H9 (cell line): ENCODE data around the gene NCAN. TPM values are rescaled to one million over a fixed set of nuclear protein-coding genes. Genes with fewer than 3 reads are reported as not detected.
A peak's percentile ranks its signal among the peaks of the same experiment; 100 is the strongest.

Experiments used
- DNase-seq: peaks from one replicate; pipeline ENCODE4 v3.0.0-alpha.2; 2017
- H2AFZ ChIP-seq: one replicate; pipeline ENCODE4 v1.6.1; 2013; ENCODE audit warnings: mild to moderate bottlenecking, low read length, control low read depth, moderate library complexity
- H2AK5ac ChIP-seq: 2 replicates; pipeline ENCODE4 v1.6.1; 2013; ENCODE audit warnings: low read length, control low read depth, mixed read lengths; ENCODE audit not compliant: insufficient read length
- H2BK120ac ChIP-seq: one replicate; pipeline ENCODE4 v1.6.1; 2013; ENCODE audit warnings: low read depth, mild to moderate bottlenecking, low read length, control low read depth, inconsistent platforms; ENCODE audit not compliant: poor library complexity, severe bottlenecking
- H2BK12ac ChIP-seq: 2 replicates; pipeline ENCODE4 v1.6.1; 2013; ENCODE audit warnings: low read length, control low read depth, mixed read lengths, low read depth; ENCODE audit not compliant: insufficient read length
- H2BK15ac ChIP-seq: 2 replicates; pipeline ENCODE4 v1.6.1; 2013; ENCODE audit warnings: low read depth, low read length, control low read depth
- H2BK20ac ChIP-seq: one replicate; pipeline ENCODE4 v1.6.1; 2013; ENCODE audit warnings: low read depth, mild to moderate bottlenecking, low read length, control low read depth, inconsistent platforms; ENCODE audit not compliant: poor library complexity, severe bottlenecking
- H2BK5ac ChIP-seq: 2 replicates; pipeline ENCODE4 v1.6.1; 2013; ENCODE audit warnings: low read length, control low read depth, mixed read lengths; ENCODE audit not compliant: insufficient read length
- H3K14ac ChIP-seq: 2 replicates; pipeline ENCODE4 v1.6.1; 2013; ENCODE audit warnings: low read length, control low read depth; ENCODE audit not compliant: insufficient read depth
- H3K18ac ChIP-seq: 2 replicates; pipeline ENCODE4 v1.6.1; 2013; ENCODE audit warnings: low read depth, mild to moderate bottlenecking, mixed read lengths, low read length, control low read depth; ENCODE audit not compliant: insufficient read length
- H3K23ac ChIP-seq: 2 replicates; pipeline ENCODE4 v1.6.1; 2013; ENCODE audit warnings: low read length, control low read depth, mixed read lengths, low read depth; ENCODE audit not compliant: insufficient read length
- H3K23me2 ChIP-seq: 2 replicates; pipeline ENCODE4 v1.6.1; 2013; ENCODE audit warnings: low read depth, mild to moderate bottlenecking, mixed read lengths, low read length, control low read depth; ENCODE audit not compliant: insufficient read length, poor library complexity, severe bottlenecking
- H3K27ac ChIP-seq: 2 replicates; pipeline ENCODE4 v1.5.1; 2013; ENCODE audit warnings: low read length, control low read depth, mixed read lengths, low read depth; ENCODE audit not compliant: insufficient read length
- H3K27me3 ChIP-seq: 2 replicates; pipeline ENCODE4 v1.6.1; 2013; ENCODE audit warnings: low read length, control low read depth, inconsistent platforms; ENCODE audit not compliant: insufficient read depth
- H3K4ac ChIP-seq: 2 replicates; pipeline ENCODE4 v1.6.1; 2013; ENCODE audit warnings: low read depth, mild to moderate bottlenecking, control low read depth, inconsistent platforms, low read length, moderate library complexity
- H3K4me1 ChIP-seq: 2 replicates; pipeline ENCODE4 v1.6.1; 2013; ENCODE audit warnings: low read length, control low read depth, inconsistent platforms; ENCODE audit not compliant: insufficient read depth
- H3K4me2 ChIP-seq: 2 replicates; pipeline ENCODE4 v1.6.1; 2013; ENCODE audit warnings: low read length, control low read depth, mixed read lengths; ENCODE audit not compliant: insufficient read length, insufficient read depth
- H3K56ac ChIP-seq: 2 replicates; pipeline ENCODE4 v1.6.1; 2013; ENCODE audit warnings: low read depth, mild to moderate bottlenecking, mixed read lengths, low read length, control low read depth; ENCODE audit not compliant: insufficient read length
- H3K79me1 ChIP-seq: 2 replicates; pipeline ENCODE4 v1.6.1; 2013; ENCODE audit warnings: low read depth, mild to moderate bottlenecking, moderate library complexity, low read length, control low read depth, inconsistent platforms; ENCODE audit not compliant: insufficient read depth, poor library complexity, severe bottlenecking
- H3K79me2 ChIP-seq: 2 replicates; pipeline ENCODE4 v1.6.1; 2013; ENCODE audit warnings: low read length, control low read depth, inconsistent platforms; ENCODE audit not compliant: insufficient read depth
- H3K9ac ChIP-seq: 2 replicates; pipeline ENCODE4 v1.6.1; 2013; ENCODE audit warnings: low read length, control low read depth, mixed read lengths; ENCODE audit not compliant: insufficient read length; ENCODE audit errors: extremely low read depth
- H3K9me3 ChIP-seq: one replicate; pipeline ENCODE4 v1.6.1; 2013; ENCODE audit warnings: low read depth, low read length, inconsistent platforms; ENCODE audit not compliant: control insufficient read depth
- H3T11ph ChIP-seq: one replicate; pipeline ENCODE4 v1.6.1; 2013; ENCODE audit warnings: mild to moderate bottlenecking, low read length, control low read depth, inconsistent platforms
- H4K20me1 ChIP-seq: one replicate; pipeline ENCODE4 v1.6.1; 2013; ENCODE audit not compliant: control insufficient read depth, insufficient read length, insufficient read depth
- H4K5ac ChIP-seq: 2 replicates; pipeline ENCODE4 v1.6.1; 2013; ENCODE audit warnings: low read depth, mild to moderate bottlenecking, mixed read lengths, low read length, control low read depth; ENCODE audit not compliant: insufficient read length
- H4K8ac ChIP-seq: replicated peaks from 2 replicates; pipeline ENCODE4 v1.6.1; 2013; ENCODE audit warnings: low read length, control low read depth, mixed read lengths, low read depth; ENCODE audit not compliant: insufficient read length
- H4K91ac ChIP-seq: 2 replicates; pipeline ENCODE4 v1.6.1; 2013; ENCODE audit warnings: low read depth, mild to moderate bottlenecking, moderate library complexity, mixed read lengths, low read length, control low read depth; ENCODE audit not compliant: insufficient read length
- H3K27ac Mint-ChIP-seq, 3 experiments: 2 replicates in 2 of 3; 3 replicates in 1 of 3; pipeline ENCODE4 v1.8.0; 2020 to 2021; ENCODE audit warnings: mixed read lengths in 3 of 3, mild to moderate bottlenecking in 1 of 3, moderate library complexity in 1 of 3
- H3K27me3 Mint-ChIP-seq: 2 replicates; pipeline ENCODE4 v1.8.0; 2021; ENCODE audit warnings: low read depth, mild to moderate bottlenecking, moderate library complexity, mixed read lengths
- H3K36me3 Mint-ChIP-seq, 3 experiments: 2 replicates in 2 of 3; 3 replicates in 1 of 3; pipeline ENCODE4 v1.8.0; 2020 to 2021; ENCODE audit warnings: low read depth in 3 of 3, mixed read lengths in 3 of 3; ENCODE audit not compliant: insufficient read depth in 1 of 3
- H3K4me1 Mint-ChIP-seq, 2 experiments: 2 replicates each; pipeline ENCODE4 v1.8.0; 2020; ENCODE audit warnings: mixed read lengths in 2 of 2
- H3K4me3 Mint-ChIP-seq, 2 experiments: 2 replicates in 1 of 2; 3 replicates in 1 of 2; pipeline ENCODE4 v1.8.0; 2020 to 2021; ENCODE audit warnings: mild to moderate bottlenecking in 2 of 2, mixed read lengths in 2 of 2, moderate library complexity in 1 of 2
- H3K9me3 Mint-ChIP-seq, 2 experiments: 2 replicates in 1 of 2; 3 replicates in 1 of 2; pipeline ENCODE4 v1.8.0; 2020; ENCODE audit warnings: mild to moderate bottlenecking in 2 of 2, mixed read lengths in 2 of 2, moderate library complexity in 1 of 2
- CTCF ChIP-seq: fragments of 200-600 bp; sonication (generic); conservative IDR thresholded peaks from 3 replicates; pipeline ENCODE4 v1.8.0; 2021; ENCODE audit warnings: antibody characterized with exemption, mild to moderate bottlenecking
- WGBS: extraction: QIAGEN DNeasy Blood & Tissue Kit; methylation state at CpG from one replicate; pipeline ENCODE4 v1.1.7; 2013; ENCODE audit warnings: missing lambda C conversion rate, low lambda C conversion rate, mixed read lengths; ENCODE audit not compliant: insufficient read length; ENCODE audit errors: extremely low coverage; 5-methylcytosine and 5-hydroxymethylcytosine counted together
- total RNA-seq: library from RNA; stranded (reverse); gene quantifications from 2 replicates; pipeline ENCODE4 v1.2.1, GENCODE V29; 2021

NCAN gene
- total RNA-seq, 1 experiment from 2014 or later, result 1.6 TPM

- no peak overlapping the region for H4K91ac ChIP-seq
- no peak overlapping the region for H4K5ac ChIP-seq
- H3K4me1 ChIP-seq, result no peaks in the 10 kb centered on the region
- peaks cover 3% of the 10 kb centered on the region for H3K23me2 ChIP-seq
- H3K27me3 ChIP-seq, result no peaks in the 10 kb centered on the region
- no peak overlapping the region for H2BK12ac ChIP-seq
- no peaks in the 10 kb centered on the region; the same call in 1 of the 2 replicates for H3K79me2 ChIP-seq
- no peak overlapping the region for H3K14ac ChIP-seq
- Mint-ChIP-seq H3K4me3 (peak overlapping the region; percentile 96 to 97), H3K36me3 (peaks cover 9 to 35% (median 25%) of the 10 kb centered on the region in 3 experiments; a peak in 6 of 7 replicates), H3K9me3 (no peaks in the 10 kb centered on the region), H3K27me3 (no peaks in the 10 kb centered on the region), H3K4me1 (peaks cover 0 to 16% of the 10 kb centered on the region in 2 experiments; a peak in 2 of 4 replicates), H3K27ac (no peak overlapping the region; a peak in 1 of 7 replicates)
- H2BK120ac ChIP-seq, result no peak overlapping the region
- no peak overlapping the region for H3K23ac ChIP-seq
- H3K27ac ChIP-seq, result no peak overlapping the region
- no peak overlapping the region for H3K56ac ChIP-seq
- H4K20me1 ChIP-seq, result no peaks in the 10 kb centered on the region
- no peaks in the 10 kb centered on the region for H3K9me3 ChIP-seq
- H3K9ac ChIP-seq, result no peak overlapping the region
- no peak overlapping the region for H3K18ac ChIP-seq
- H3K79me1 ChIP-seq, result peaks cover 4% of the 10 kb centered on the region
- H2AK5ac ChIP-seq, result no peak overlapping the region
- DNase-seq, result no peak
- H3K4me2 ChIP-seq, result peak overlapping the region; percentile 79
- H2BK20ac ChIP-seq, result no peak overlapping the region
- H2BK5ac ChIP-seq, result no peak overlapping the region
- no peak overlapping the region for H3K4ac ChIP-seq
- no peak overlapping the region for H3T11ph ChIP-seq
- no peak overlapping the region for H2BK15ac ChIP-seq
- no peak overlapping the region for H2AFZ ChIP-seq
- H4K8ac ChIP-seq, result no peak overlapping the region
- TF ChIP-seq CTCF, result no peak
- no CpG with 5 or more reads among the region's 5 CpGs for WGBS
These were observed 17.8 kb upstream of the NCAN start for GRCh38 chr19:19193926-19194325.
